Lower lobe of right lung (tissue), 2 donors: ENCODE results near the gene H3-3A. TPM values are rescaled to one million over a fixed set of nuclear protein-coding genes. Genes with fewer than 3 reads are reported as not detected.

Experiments
- ATAC-seq, 2 donors: fragments of 200-7000 bp; cut with Tn5 transposase; one replicate each; pipeline ENCODE4 v1.9.1; 2020 to 2022; ENCODE audit warnings: mild to moderate bottlenecking in 2 of 2, moderate library complexity in 2 of 2
- DNase-seq: peaks from one replicate; pipeline ENCODE4 v3.0.0-alpha.2; 2020
- H3K27ac ChIP-seq: fragments of 200-600 bp; one replicate; pipeline ENCODE4 v1.8.0; 2022
- H3K27me3 ChIP-seq: fragments of 200-600 bp; one replicate; pipeline ENCODE4 v1.8.0; 2022; ENCODE audit warnings: low read depth
- H3K36me3 ChIP-seq: fragments of 200-600 bp; one replicate; pipeline ENCODE4 v1.8.0; 2022; ENCODE audit warnings: mild to moderate bottlenecking
- H3K4me1 ChIP-seq: fragments of 200-600 bp; one replicate; pipeline ENCODE4 v1.8.0; 2022
- H3K4me3 ChIP-seq: fragments of 200-600 bp; one replicate; pipeline ENCODE4 v1.8.0; 2022; ENCODE audit warnings: mild to moderate bottlenecking
- H3K9me3 ChIP-seq: fragments of 200-600 bp; one replicate; pipeline ENCODE4 v1.8.0; 2022
- CTCF ChIP-seq: fragments of 200-600 bp; IDR thresholded peaks from one replicate; pipeline ENCODE4 v1.8.0; 2022; ENCODE audit warnings: antibody characterized with exemption, mild to moderate bottlenecking
- intact Hi-C: fragments of 100-400 bp; cut with DNase I; formaldehyde crosslinking; loops from one replicate; pipeline ENCODE4 v1.11.0; 2022
- total RNA-seq: library from RNA; stranded (reverse); fragmentation: NEBNext Ultra II Directional; extraction: Animal tissue kit (Norgen Biotek cat#: 25700); gene quantifications from one replicate; pipeline ENCODE4 v1.2.1, GENCODE V29; 2021
- donor health status: DM: no; HTN: yes; CAD: no; lungs with severe emphysema.

H3-3A gene
- total RNA-seq, 1 donor from 2014 or later: 504 TPM

DNA sequence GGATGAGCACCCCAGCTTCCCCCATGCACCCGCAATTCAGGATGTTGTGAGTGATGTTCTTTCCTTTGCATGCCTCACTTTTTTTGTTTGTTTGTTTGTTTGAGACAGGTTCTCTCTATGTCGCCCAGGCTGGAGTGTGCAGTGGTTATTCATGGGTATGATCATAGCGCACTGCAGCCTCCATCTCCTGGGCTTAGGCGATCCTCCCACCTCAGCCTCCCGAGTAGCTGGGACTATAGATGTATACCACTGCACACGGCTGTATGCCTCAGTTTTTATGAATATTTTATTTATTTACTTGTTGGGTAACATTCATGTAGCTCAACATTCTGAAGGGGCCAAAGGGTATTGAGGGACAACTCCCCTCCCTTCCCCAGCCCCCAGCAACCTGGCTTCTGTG lies 54.8 kb downstream of the H3-3A start:
- TF ChIP-seq CTCF: no peak
- no peaks in the 10 kb centered on the region for H3K9me3 ChIP-seq
- no peak for DNase-seq
- peaks cover 6% of the 10 kb centered on the region for H3K4me1 ChIP-seq
- no peak overlapping the region for H3K4me3 ChIP-seq
- intact Hi-C loops: no loop called here
- H3K27me3 ChIP-seq: no peaks in the 10 kb centered on the region
- H3K27ac ChIP-seq: no peak overlapping the region
- no peaks in the 10 kb centered on the region for H3K36me3 ChIP-seq
- ATAC-seq: no peak

DNA sequence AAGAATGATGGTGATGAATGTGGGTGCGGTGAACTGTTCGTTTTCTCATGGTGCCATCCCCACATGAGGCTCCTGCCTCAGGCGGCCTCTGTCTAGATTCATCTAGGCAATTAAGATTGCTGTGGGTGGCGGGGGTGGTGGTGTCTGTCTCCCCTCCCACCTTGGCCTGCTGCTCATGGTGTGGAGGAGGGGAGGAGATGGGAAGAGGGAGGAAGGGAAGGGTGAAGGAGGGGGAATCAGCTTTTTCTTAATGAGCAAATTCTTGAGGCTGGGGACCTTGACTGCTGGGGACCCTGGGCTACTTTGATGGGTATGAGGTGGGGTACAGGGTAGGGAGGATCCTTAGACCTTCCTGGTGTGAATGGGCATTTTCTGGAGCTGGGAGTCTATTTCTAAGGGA lies 55.8 kb downstream of the H3-3A start:
- Histone ChIP-seq H3K9me3 (no peaks in the 10 kb centered on the region), H3K4me3 (no peak overlapping the region), H3K27me3 (no peaks in the 10 kb centered on the region), H3K36me3 (no peaks in the 10 kb centered on the region), H3K27ac (no peak overlapping the region), H3K4me1 (peaks cover 11% of the 10 kb centered on the region)
- DNase-seq (no peak), ATAC-seq (no peak)
- intact Hi-C loops: no loop called here
- TF ChIP-seq CTCF: no peak

DNA sequence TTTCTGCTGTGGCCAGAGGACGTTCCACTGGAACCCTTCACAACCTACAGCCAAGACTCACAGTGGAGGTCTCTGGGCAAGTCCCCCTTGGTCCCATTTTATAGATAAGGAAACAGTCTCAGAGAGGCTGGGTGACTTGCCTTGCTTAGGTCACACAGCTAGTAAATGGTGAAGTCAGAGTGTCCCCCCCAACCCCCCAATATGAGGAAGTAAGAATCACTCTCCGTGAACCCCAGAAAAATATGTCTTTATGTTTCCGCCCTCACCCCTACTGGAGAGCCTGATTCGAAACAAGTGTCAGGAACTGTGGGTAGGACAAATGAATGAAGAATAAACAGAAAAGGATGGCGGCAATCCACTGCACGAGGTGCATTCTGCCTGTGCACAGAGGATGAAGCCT lies 56.7 kb downstream of the H3-3A start:
- H3K36me3 ChIP-seq: no peaks in the 10 kb centered on the region
- intact Hi-C loops: no loop called here
- H3K27ac ChIP-seq: no peak overlapping the region
- no peak overlapping the region for H3K4me3 ChIP-seq
- H3K27me3 ChIP-seq: no peaks in the 10 kb centered on the region
- no peak for TF ChIP-seq CTCF
- H3K9me3 ChIP-seq: no peaks in the 10 kb centered on the region
- H3K4me1 ChIP-seq: peaks cover 11% of the 10 kb centered on the region
- no peak for ATAC-seq
- no peak for DNase-seq

GRCh38 chr1:226120398-226120797 lies 57.9 kb downstream of the H3-3A start:
- intact Hi-C loops: loop anchor here (10.0 kb wide), 1 partner anchor 74 kb away; no protein-coding TSS in a partner anchor
- ATAC-seq: no peak

DNA sequence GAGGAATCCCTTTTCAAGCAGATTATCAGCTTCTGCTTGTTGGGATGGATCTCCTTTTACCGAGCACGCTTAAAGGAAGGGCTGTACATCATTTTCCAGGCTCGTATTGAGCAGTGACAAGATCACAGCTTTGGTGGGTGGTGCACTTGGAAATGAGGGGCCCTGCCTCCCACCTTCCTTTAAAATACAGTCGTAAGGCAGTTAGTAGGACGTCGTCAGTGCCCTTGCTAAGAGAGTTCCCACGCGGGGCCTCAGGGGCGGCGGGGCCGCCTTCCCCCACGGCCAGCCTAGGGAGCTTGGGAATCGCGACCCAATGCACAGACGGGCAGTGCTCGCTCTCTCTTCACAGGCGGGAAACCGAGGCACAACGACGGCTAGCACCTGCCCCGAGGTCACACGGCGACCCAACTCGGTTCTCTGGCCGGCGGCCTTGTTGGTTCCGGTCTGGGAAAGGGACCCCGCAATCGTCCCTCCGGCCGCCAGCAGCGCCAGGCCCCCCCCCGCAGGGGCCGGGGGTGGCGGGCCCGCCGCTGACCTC lies 58.6 kb downstream of the H3-3A start:
- Histone ChIP-seq H3K27me3 (no peaks in the 10 kb centered on the region), H3K27ac (no peak overlapping the region), H3K9me3 (no peaks in the 10 kb centered on the region), H3K4me1 (peaks cover 11% of the 10 kb centered on the region), H3K36me3 (no peaks in the 10 kb centered on the region), H3K4me3 (peak overlapping the region; percentile 74)
- TF ChIP-seq CTCF: no peak
- intact Hi-C loops: loop anchor here (10.0 kb wide), 1 partner anchor 74 kb away; no protein-coding TSS in a partner anchor
- ATAC-seq (no peak), DNase-seq (no peak)

More at GRCh38 chr1:226120398-226120797, 57.9 kb downstream of the H3-3A start:
- no peak for DNase-seq
- H3K4me1 ChIP-seq: peaks cover 11% of the 10 kb centered on the region
- H3K4me3 ChIP-seq: no peak overlapping the region
- no peak for TF ChIP-seq CTCF
- no peak overlapping the region for H3K27ac ChIP-seq
- H3K9me3 ChIP-seq: no peaks in the 10 kb centered on the region
- H3K36me3 ChIP-seq: no peaks in the 10 kb centered on the region
- no peaks in the 10 kb centered on the region for H3K27me3 ChIP-seq

Other genes starting within 250 kb of the H3-3A start
- gene TMEM63A, start 180.3 kb upstream of the H3-3A start, total RNA-seq: 141 TPM
- not detected for gene LEFTY1, start 173.6 kb upstream of the H3-3A start, total RNA-seq
- 73.2 TPM for gene PYCR2, start 138.5 kb upstream of the H3-3A start, total RNA-seq
- 1.2 TPM for gene LEFTY2, start 121.5 kb upstream of the H3-3A start, total RNA-seq
- gene SDE2, start 63.4 kb upstream of the H3-3A start, total RNA-seq: 18.4 TPM
- 41.3 TPM for gene ACBD3, start 124.0 kb downstream of the H3-3A start, total RNA-seq
- 0.38 TPM for gene MIXL1, start 160.9 kb downstream of the H3-3A start, total RNA-seq
- 3.5 TPM for gene LIN9, start 246.4 kb downstream of the H3-3A start, total RNA-seq